ENCODE data around the gene AGMO. TPM values are rescaled to one million over a fixed set of nuclear protein-coding genes. Genes with fewer than 3 reads are reported as not detected.

Gene AGMO
- 2.9 TPM for total RNA-seq
- long read RNA-seq, transcript AGMO-201 (13 exons, 2,475 nt) = major isoform, 7 of 11 reads
- long read RNA-seq, partial matches to known transcripts = 0 of 11 reads
- long read RNA-seq, other reads (novel, unspliced or antisense) = 4 of 11 reads

- no peak for DNase-seq (ENCODE audit: low spot score)
These were observed at the start of gene AGMO for GRCh38 chr7:15561835-15562234. TSS of gene AGMO (minus strand) at chr7:15562015.

- no peak for DNase-seq (ENCODE audit: low spot score)
These were observed 48.7 kb upstream of the AGMO start for GRCh38 chr7:15610503-15610902.

GRCh38 chr7:15609287-15609686, 47.5 kb upstream of the AGMO start:
- no peak for DNase-seq (ENCODE audit: low spot score)

GRCh38 chr7:15607529-15608210, 45.9 kb upstream of the AGMO start:
- DNase-seq (ENCODE audit: low spot score) = no peak

- no peak for DNase-seq (ENCODE audit: low spot score)
These were observed 44.7 kb upstream of the AGMO start for GRCh38 chr7:15606561-15606960.

GRCh38 chr7:15604166-15604565, 42.4 kb upstream of the AGMO start:
- DNase-seq (ENCODE audit: low spot score) = no peak

GRCh38 chr7:15603124-15603523, 41.3 kb upstream of the AGMO start:
- DNase-seq (ENCODE audit: low spot score) = no peak

- no peak for DNase-seq (ENCODE audit: low spot score)
These were observed 40.4 kb upstream of the AGMO start for GRCh38 chr7:15602236-15602635.

- no peak for DNase-seq (ENCODE audit: low spot score)
These were observed 39.4 kb upstream of the AGMO start for GRCh38 chr7:15601175-15601574.

- DNase-seq (ENCODE audit: low spot score) = no peak
These were observed 38.5 kb upstream of the AGMO start for GRCh38 chr7:15600298-15600697.

- DNase-seq (ENCODE audit: low spot score) = no peak
These were observed 32.6 kb upstream of the AGMO start for GRCh38 chr7:15594461-15594860.

- DNase-seq (ENCODE audit: low spot score) = no peak
These were observed 31.6 kb upstream of the AGMO start for GRCh38 chr7:15593382-15593781.

- DNase-seq (ENCODE audit: low spot score) = no peak
These were observed 24.5 kb upstream of the AGMO start for GRCh38 chr7:15586266-15586665.

GRCh38 chr7:15584575-15584974, 22.8 kb upstream of the AGMO start:
- no peak for DNase-seq (ENCODE audit: low spot score)

- DNase-seq (ENCODE audit: low spot score) = no peak
These were observed 21.0 kb upstream of the AGMO start for GRCh38 chr7:15582773-15583172.

- no peak for DNase-seq (ENCODE audit: low spot score)
These were observed 19.6 kb upstream of the AGMO start for GRCh38 chr7:15581352-15581951.

GRCh38 chr7:15580604-15581351, 19.0 kb upstream of the AGMO start:
- DNase-seq (ENCODE audit: low spot score) = no peak

GRCh38 chr7:15577600-15577999, 15.8 kb upstream of the AGMO start:
- DNase-seq (ENCODE audit: low spot score) = no peak

GRCh38 chr7:15571301-15571878, 9.6 kb upstream of the AGMO start:
- DNase-seq (ENCODE audit: low spot score) = no peak

GRCh38 chr7:15567652-15568051, 5.8 kb upstream of the AGMO start:
- DNase-seq (ENCODE audit: low spot score) = no peak

GRCh38 chr7:15567036-15567435, 5.2 kb upstream of the AGMO start:
- DNase-seq (ENCODE audit: low spot score) = no peak

GRCh38 chr7:15566476-15566875, 4.7 kb upstream of the AGMO start:
- DNase-seq (ENCODE audit: low spot score) = no peak
